ENCODE measurements around the gene TAF4. TPM values are rescaled to one million over a fixed set of nuclear protein-coding genes. Genes with fewer than 3 reads are reported as not detected.

Gene TAF4
- total and polyA plus RNA-seq, 2 donors (not counting 1 experiment from before 2014, with no cell fraction given) = 2.6 to 3.0 TPM

GRCh38 chr20:62040381-62040922 lies 25.2 kb downstream of the TAF4 start:
- Histone ChIP-seq H3K27ac (ENCODE audit: insufficient read depth, low read length) (no peak overlapping the region), H3K27me3 (ENCODE audit: control insufficient read depth, insufficient read depth, low read length) (no peaks in the 10 kb centered on the region), H3K4me2 (ENCODE audit: extremely low read depth, insufficient read depth, low read length) (no peak overlapping the region), H3K4me3 (replicated peaks in 1 of 4; ENCODE audit: control extremely low read depth in 1 of 4, insufficient read depth in 1 of 4, low read depth in 3 of 4, low read length in 4 of 4) (no peak overlapping the region), H3K9ac (ENCODE audit: insufficient read depth, low read length) (no peak overlapping the region), H3K9me3 (ENCODE audit: control insufficient read depth, insufficient read depth, low read depth, low read length) (no peaks in the 10 kb centered on the region), H3K79me2 (ENCODE audit: control insufficient read depth, insufficient read depth, low read length) (peaks cover 12% of the 10 kb centered on the region), H3K36me3 (ENCODE audit: control insufficient read depth, insufficient read depth, low read length) (no peaks in the 10 kb centered on the region), H2AFZ (ENCODE audit: low read length) (no peak overlapping the region), H3K4me1 (ENCODE audit: control insufficient read depth, extremely low read depth, insufficient read depth, low read length) (peaks cover 2% of the 10 kb centered on the region), H4K20me1 (ENCODE audit: control insufficient read depth, extremely low read depth, insufficient read depth, low read length) (no peaks in the 10 kb centered on the region)
- no peak for DNase-seq (ENCODE audit: low read depth in 2 of 2)
- TF ChIP-seq CTCF (conservative IDR thresholded peaks at IDR 0.05 in 1 of 2, IDR thresholded peaks at IDR 0.05 in 1 of 2; ENCODE audit: low read depth in 1 of 2, low read length in 2 of 2) (no peak), EZH2 (IDR thresholded peaks at IDR 0.05; ENCODE audit: low read length, missing control alignments) (no peak)

- DNase-seq (ENCODE audit: low read depth in 2 of 2) = peak in 1 of 2 donors; percentile 34
- no peaks in the 10 kb centered on the region for H4K20me1 ChIP-seq (ENCODE audit: control insufficient read depth, extremely low read depth, insufficient read depth, low read length)
Observed at GRCh38 chr20:62039738-62040137, 25.9 kb downstream of the TAF4 start.

More at GRCh38 chr20:62039738-62040137, 25.9 kb downstream of the TAF4 start:
- Histone ChIP-seq H2AFZ (ENCODE audit: low read length) (no peak overlapping the region), H3K4me3 (replicated peaks in 1 of 4; ENCODE audit: control extremely low read depth in 1 of 4, insufficient read depth in 1 of 4, low read depth in 3 of 4, low read length in 4 of 4) (no peak overlapping the region), H3K27ac (ENCODE audit: insufficient read depth, low read length) (no peak overlapping the region), H3K27me3 (ENCODE audit: control insufficient read depth, insufficient read depth, low read length) (no peaks in the 10 kb centered on the region), H3K9me3 (ENCODE audit: control insufficient read depth, insufficient read depth, low read depth, low read length) (no peaks in the 10 kb centered on the region), H3K79me2 (ENCODE audit: control insufficient read depth, insufficient read depth, low read length) (peaks cover 9% of the 10 kb centered on the region), H3K36me3 (ENCODE audit: control insufficient read depth, insufficient read depth, low read length) (no peaks in the 10 kb centered on the region), H3K9ac (ENCODE audit: insufficient read depth, low read length) (no peak overlapping the region), H3K4me1 (ENCODE audit: control insufficient read depth, extremely low read depth, insufficient read depth, low read length) (peaks cover under 1% of the 10 kb centered on the region), H3K4me2 (ENCODE audit: extremely low read depth, insufficient read depth, low read length) (no peak overlapping the region)
- TF ChIP-seq EZH2 (IDR thresholded peaks at IDR 0.05; ENCODE audit: low read length, missing control alignments) (no peak), CTCF (conservative IDR thresholded peaks at IDR 0.05 in 1 of 2, IDR thresholded peaks at IDR 0.05 in 1 of 2; ENCODE audit: low read depth in 1 of 2, low read length in 2 of 2) (no peak)

Measured in fibroblast of lung (primary cell).